Measurements from ENCODE around the gene SLC38A9. TPM values are rescaled to one million over a fixed set of nuclear protein-coding genes. Genes with fewer than 3 reads are reported as not detected.
A peak's percentile ranks its signal among the peaks of the same experiment; 100 is the strongest.

SLC38A9 gene
- total RNA-seq, 1 donor from 2014 or later: 13.0 TPM

DNA sequence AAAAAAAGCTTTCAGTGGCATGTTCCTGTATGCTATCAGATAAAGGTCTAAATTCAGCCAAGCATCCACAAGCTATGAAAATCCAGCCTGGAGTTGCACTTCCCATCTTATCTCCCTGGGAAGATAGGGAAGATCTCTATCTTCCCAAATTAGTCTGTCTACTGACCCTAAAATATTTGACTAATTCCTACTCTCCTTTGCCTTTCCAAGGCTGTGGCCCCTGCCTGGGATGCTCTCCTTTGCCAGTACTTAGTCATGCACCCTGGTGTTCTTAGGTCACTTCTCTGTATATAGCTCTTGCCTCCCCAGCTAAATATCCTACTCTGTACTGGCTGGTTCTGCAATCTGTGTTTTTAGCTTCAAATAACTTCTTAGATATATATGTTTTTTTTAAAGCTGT lies 133.4 kb downstream of the SLC38A9 start:
- no peak for ATAC-seq

- peak; percentile 63 for ATAC-seq
Measured at GRCh38 chr5:55577353-55578060, 134.6 kb downstream of the SLC38A9 start.

GRCh38 chr5:55576661-55577060 lies 135.5 kb downstream of the SLC38A9 start:
- ATAC-seq: no peak

Other genes starting within 250 kb of the SLC38A9 start
- 16.2 TPM for gene PLPP1, start 177.4 kb downstream of the SLC38A9 start, total RNA-seq
- gene DDX4, start 25.7 kb upstream of the SLC38A9 start, total RNA-seq: not detected
- 0.68 TPM for gene IL31RA, start 139.0 kb upstream of the SLC38A9 start, total RNA-seq